ENCODE results near the gene MOV10L1.

GRCh38 chr22:50185375-50186087, 95.7 kb downstream of the MOV10L1 start, which contains the start of gene TRABD:
- TF ChIP-seq CTCF (conservative IDR thresholded peaks at IDR 0.05; ENCODE audit: low read depth, low read length) (no peak), EZH2phosphoT487 (IDR thresholded peaks at IDR 0.05; ENCODE audit: borderline replicate concordance, low read length) (no peak), EZH2 (IDR thresholded peaks at IDR 0.05; ENCODE audit: low read length, unreplicated experiment) (no peak)
